ENCODE measurements around the gene PLEKHM2.

GRCh38 chr1:15733726-15734226, 49.7 kb downstream of the PLEKHM2 start:
- TF ChIP-seq REST (IDR thresholded peaks at IDR 0.05; ENCODE audit: low read depth) (no peak), MAX (IDR thresholded peaks at IDR 0.05) (no peak), YY1 (IDR thresholded peaks at IDR 0.05; ENCODE audit: low read depth) (no peak), FOXM1 (IDR thresholded peaks at IDR 0.05; ENCODE audit: borderline replicate concordance, low read depth) (no peak), CEBPB (IDR thresholded peaks at IDR 0.05) (no peak), EGR1 (IDR thresholded peaks at IDR 0.05) (no peak), EP300 (IDR thresholded peaks at IDR 0.05; ENCODE audit: borderline replicate concordance) (no peak), TEAD4 (IDR thresholded peaks at IDR 0.05) (no peak)
